ENCODE measurements around the gene KCNK18. TPM values are rescaled to one million over a fixed set of nuclear protein-coding genes. Genes with fewer than 3 reads are reported as not detected.

KCNK18 gene
- total RNA-seq, 1 experiment from 2014 or later: not detected

GRCh38 chr10:117160567-117160966 is 36.7 kb upstream of the KCNK18 start:
- in situ Hi-C loops (cut with HindIII; ENCODE audit: low pct_unique_long_range_greater_than_20kb, low sequenced_read_pairs): no loop called here
- ATAC-seq (no peak), DNase-seq (ENCODE audit: low read depth, low spot score) (no peak)
- intact Hi-C loops (cut with micrococcal nuclease; ENCODE audit: unreplicated experiment): loop anchor here (10.0 kb wide), 1 partner anchor 236 kb away; no protein-coding TSS in a partner anchor
- Histone ChIP-seq H3K4me3 (ENCODE audit: low read depth in 2 of 2, low read length in 2 of 2) (no peak overlapping the region), H3K4me1 (ENCODE audit: control insufficient read depth, insufficient read depth, low read length) (peaks cover 6% of the 10 kb centered on the region), H3K27ac (ENCODE audit: low read length) (no peak overlapping the region), H3K27me3 (ENCODE audit: control insufficient read depth, insufficient read depth, low read length) (peaks cover 23% of the 10 kb centered on the region), H3K36me3 (ENCODE audit: control insufficient read depth, insufficient read depth, low read length) (no peaks in the 10 kb centered on the region), H3K9me3 (ENCODE audit: control insufficient read depth, insufficient read depth, low read depth, low read length) (no peaks in the 10 kb centered on the region)
- BruUV-seq (replicated peaks): no TSS peak
- ChIA-PET POLR2A (no interaction called here), CTCF (no interaction called here)
- TF ChIP-seq SIN3A (IDR thresholded peaks at IDR 0.05; ENCODE audit: borderline replicate concordance, insufficient read depth, low read depth, low read length) (no peak), TCF7L2 (IDR thresholded peaks at IDR 0.05; ENCODE audit: low read depth, low read length) (no peak), POLR2AphosphoS5 (IDR thresholded peaks at IDR 0.05; ENCODE audit: low read depth, low read length) (no peak)
- TF ChIP-seq, protein P1, sequence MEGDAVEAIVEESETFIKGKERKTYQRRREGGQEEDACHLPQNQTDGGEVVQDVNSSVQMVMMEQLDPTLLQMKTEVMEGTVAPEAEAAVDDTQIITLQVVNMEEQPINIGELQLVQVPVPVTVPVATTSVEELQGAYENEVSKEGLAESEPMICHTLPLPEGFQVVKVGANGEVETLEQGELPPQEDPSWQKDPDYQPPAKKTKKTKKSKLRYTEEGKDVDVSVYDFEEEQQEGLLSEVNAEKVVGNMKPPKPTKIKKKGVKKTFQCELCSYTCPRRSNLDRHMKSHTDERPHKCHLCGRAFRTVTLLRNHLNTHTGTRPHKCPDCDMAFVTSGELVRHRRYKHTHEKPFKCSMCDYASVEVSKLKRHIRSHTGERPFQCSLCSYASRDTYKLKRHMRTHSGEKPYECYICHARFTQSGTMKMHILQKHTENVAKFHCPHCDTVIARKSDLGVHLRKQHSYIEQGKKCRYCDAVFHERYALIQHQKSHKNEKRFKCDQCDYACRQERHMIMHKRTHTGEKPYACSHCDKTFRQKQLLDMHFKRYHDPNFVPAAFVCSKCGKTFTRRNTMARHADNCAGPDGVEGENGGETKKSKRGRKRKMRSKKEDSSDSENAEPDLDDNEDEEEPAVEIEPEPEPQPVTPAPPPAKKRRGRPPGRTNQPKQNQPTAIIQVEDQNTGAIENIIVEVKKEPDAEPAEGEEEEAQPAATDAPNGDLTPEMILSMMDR (IDR thresholded peaks at IDR 0.05): no peak
- TF ChIP-seq, protein P2, sequence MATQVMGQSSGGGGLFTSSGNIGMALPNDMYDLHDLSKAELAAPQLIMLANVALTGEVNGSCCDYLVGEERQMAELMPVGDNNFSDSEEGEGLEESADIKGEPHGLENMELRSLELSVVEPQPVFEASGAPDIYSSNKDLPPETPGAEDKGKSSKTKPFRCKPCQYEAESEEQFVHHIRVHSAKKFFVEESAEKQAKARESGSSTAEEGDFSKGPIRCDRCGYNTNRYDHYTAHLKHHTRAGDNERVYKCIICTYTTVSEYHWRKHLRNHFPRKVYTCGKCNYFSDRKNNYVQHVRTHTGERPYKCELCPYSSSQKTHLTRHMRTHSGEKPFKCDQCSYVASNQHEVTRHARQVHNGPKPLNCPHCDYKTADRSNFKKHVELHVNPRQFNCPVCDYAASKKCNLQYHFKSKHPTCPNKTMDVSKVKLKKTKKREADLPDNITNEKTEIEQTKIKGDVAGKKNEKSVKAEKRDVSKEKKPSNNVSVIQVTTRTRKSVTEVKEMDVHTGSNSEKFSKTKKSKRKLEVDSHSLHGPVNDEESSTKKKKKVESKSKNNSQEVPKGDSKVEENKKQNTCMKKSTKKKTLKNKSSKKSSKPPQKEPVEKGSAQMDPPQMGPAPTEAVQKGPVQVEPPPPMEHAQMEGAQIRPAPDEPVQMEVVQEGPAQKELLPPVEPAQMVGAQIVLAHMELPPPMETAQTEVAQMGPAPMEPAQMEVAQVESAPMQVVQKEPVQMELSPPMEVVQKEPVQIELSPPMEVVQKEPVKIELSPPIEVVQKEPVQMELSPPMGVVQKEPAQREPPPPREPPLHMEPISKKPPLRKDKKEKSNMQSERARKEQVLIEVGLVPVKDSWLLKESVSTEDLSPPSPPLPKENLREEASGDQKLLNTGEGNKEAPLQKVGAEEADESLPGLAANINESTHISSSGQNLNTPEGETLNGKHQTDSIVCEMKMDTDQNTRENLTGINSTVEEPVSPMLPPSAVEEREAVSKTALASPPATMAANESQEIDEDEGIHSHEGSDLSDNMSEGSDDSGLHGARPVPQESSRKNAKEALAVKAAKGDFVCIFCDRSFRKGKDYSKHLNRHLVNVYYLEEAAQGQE (IDR thresholded peaks at IDR 0.05; ENCODE audit: insufficient read depth in 1 of 2, low read depth in 2 of 2, low read length in 1 of 2): no peak

DNA sequence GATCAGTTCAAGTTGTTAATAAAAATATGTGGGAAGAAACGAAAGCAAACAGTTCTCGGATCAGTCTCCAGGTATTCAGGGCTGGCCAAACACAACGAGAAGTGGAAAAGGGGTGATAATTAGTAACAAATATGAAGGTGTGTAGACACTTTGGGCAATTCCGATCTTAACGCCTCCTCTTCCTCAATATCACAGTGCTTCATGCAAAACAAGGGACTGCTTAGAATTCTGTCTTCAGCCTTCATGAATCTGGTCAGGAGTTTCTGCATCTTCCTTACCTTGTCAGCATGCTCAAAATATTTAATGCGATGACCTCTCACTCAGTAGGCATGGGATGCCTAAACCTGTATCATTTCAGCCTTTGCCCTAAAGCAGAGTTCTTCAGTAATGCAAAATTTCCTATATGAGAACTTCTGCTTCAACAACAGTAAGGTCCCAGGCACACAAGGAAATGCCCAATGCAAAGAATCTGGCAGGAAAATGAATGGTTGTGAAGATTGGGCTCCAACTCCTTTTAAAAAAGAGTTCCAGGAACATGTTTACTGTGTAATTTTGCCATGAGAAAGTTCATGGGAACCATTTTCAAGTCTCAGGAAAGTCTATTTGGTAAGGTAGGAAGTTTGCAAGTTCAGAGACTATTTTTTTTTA is 35.8 kb upstream of the KCNK18 start:
- Histone ChIP-seq H3K4me3 (ENCODE audit: low read depth in 2 of 2, low read length in 2 of 2) (no peak overlapping the region), H3K36me3 (ENCODE audit: control insufficient read depth, insufficient read depth, low read length) (no peaks in the 10 kb centered on the region), H3K9me3 (ENCODE audit: control insufficient read depth, insufficient read depth, low read depth, low read length) (no peaks in the 10 kb centered on the region), H3K27ac (ENCODE audit: low read length) (no peak overlapping the region), H3K4me1 (ENCODE audit: control insufficient read depth, insufficient read depth, low read length) (peaks cover 6% of the 10 kb centered on the region), H3K27me3 (ENCODE audit: control insufficient read depth, insufficient read depth, low read length) (peaks cover 23% of the 10 kb centered on the region)
- no peak for DNase-seq (ENCODE audit: low read depth, low spot score)
- BruUV-seq (replicated peaks): no TSS peak
- TF ChIP-seq SIN3A (IDR thresholded peaks at IDR 0.05; ENCODE audit: borderline replicate concordance, insufficient read depth, low read depth, low read length) (no peak), POLR2AphosphoS5 (IDR thresholded peaks at IDR 0.05; ENCODE audit: low read depth, low read length) (no peak), TCF7L2 (IDR thresholded peaks at IDR 0.05; ENCODE audit: low read depth, low read length) (no peak)
- TF ChIP-seq, protein P2 (IDR thresholded peaks at IDR 0.05; ENCODE audit: insufficient read depth in 1 of 2, low read depth in 2 of 2, low read length in 1 of 2): no peak
- TF ChIP-seq, protein P1 (IDR thresholded peaks at IDR 0.05): no peak
- ChIA-PET POLR2A (no interaction called here), CTCF (no interaction called here)
- intact Hi-C loops (cut with micrococcal nuclease; ENCODE audit: unreplicated experiment): loop anchor here (10.0 kb wide), 1 partner anchor 237 kb away; no protein-coding TSS in a partner anchor
- in situ Hi-C loops (cut with HindIII; ENCODE audit: low pct_unique_long_range_greater_than_20kb, low sequenced_read_pairs): no loop called here
- no peak for ATAC-seq

All from Panc1 (cell line).